NCI-H2227 treated with DMSO at 0.1 percent for 48 hours (cell line): ENCODE results near the gene KREMEN2.

ENCODE experiments used
- DNase-seq: peaks from one replicate; lab custom pipeline; 2025; lab: John Stamatoyannopoulos, UW

KREMEN2 gene

GRCh38 chr16:2980227-2981176, 16.4 kb downstream of the KREMEN2 start, which contains the start of gene PKMYT1:
Gene PKMYT1 (minus strand): TSS chr16:2980446. CDS start chr16:2979657, 789 bp downstream.
- peak; percentile 80 for DNase-seq

GRCh38 chr16:2981177-2981898, 17.3 kb downstream of the KREMEN2 start:
- no peak for DNase-seq

- DNase-seq, result no peak
Measured at GRCh38 chr16:2981899-2982250, 17.8 kb downstream of the KREMEN2 start.

- no peak for DNase-seq
Measured at GRCh38 chr16:2982402-2982801, 18.3 kb downstream of the KREMEN2 start.

- peak; percentile 81 for DNase-seq
Measured at GRCh38 chr16:2983706-2984136, 19.6 kb downstream of the KREMEN2 start.

- no peak for DNase-seq
Measured at GRCh38 chr16:2985462-2985861, 21.4 kb downstream of the KREMEN2 start.

GRCh38 chr16:2985893-2986355, 21.8 kb downstream of the KREMEN2 start:
- no peak for DNase-seq

- no peak for DNase-seq
Measured at GRCh38 chr16:2986623-2987188, 22.6 kb downstream of the KREMEN2 start.

- no peak for DNase-seq
Measured at GRCh38 chr16:2987286-2987685, 23.2 kb downstream of the KREMEN2 start.

- DNase-seq, result no peak
Measured at GRCh38 chr16:2987833-2988232, 23.8 kb downstream of the KREMEN2 start.

GRCh38 chr16:2988590-2989099, 24.6 kb downstream of the KREMEN2 start:
- DNase-seq, result no peak

GRCh38 chr16:2990891-2991290, 26.8 kb downstream of the KREMEN2 start:
- DNase-seq, result no peak

GRCh38 chr16:2991566-2992261, 27.6 kb downstream of the KREMEN2 start:
- DNase-seq, result no peak

GRCh38 chr16:2992383-2993081, 28.5 kb downstream of the KREMEN2 start:
- DNase-seq, result no peak

GRCh38 chr16:2996298-2996697, 32.2 kb downstream of the KREMEN2 start:
- no peak for DNase-seq

- DNase-seq, result no peak
Measured at GRCh38 chr16:2999929-3000328, 35.9 kb downstream of the KREMEN2 start.

- DNase-seq, result no peak
Measured at GRCh38 chr16:3000540-3000939, 36.5 kb downstream of the KREMEN2 start.

- no peak for DNase-seq
Measured at GRCh38 chr16:3001316-3001715, 37.2 kb downstream of the KREMEN2 start.

GRCh38 chr16:3003582-3004270, 39.7 kb downstream of the KREMEN2 start:
- peak; percentile 99 for DNase-seq

GRCh38 chr16:3004319-3004718, 40.2 kb downstream of the KREMEN2 start:
- DNase-seq, result no peak
